ENCODE results near the gene TXNRD2.

The TXNRD2 gene

DNA sequence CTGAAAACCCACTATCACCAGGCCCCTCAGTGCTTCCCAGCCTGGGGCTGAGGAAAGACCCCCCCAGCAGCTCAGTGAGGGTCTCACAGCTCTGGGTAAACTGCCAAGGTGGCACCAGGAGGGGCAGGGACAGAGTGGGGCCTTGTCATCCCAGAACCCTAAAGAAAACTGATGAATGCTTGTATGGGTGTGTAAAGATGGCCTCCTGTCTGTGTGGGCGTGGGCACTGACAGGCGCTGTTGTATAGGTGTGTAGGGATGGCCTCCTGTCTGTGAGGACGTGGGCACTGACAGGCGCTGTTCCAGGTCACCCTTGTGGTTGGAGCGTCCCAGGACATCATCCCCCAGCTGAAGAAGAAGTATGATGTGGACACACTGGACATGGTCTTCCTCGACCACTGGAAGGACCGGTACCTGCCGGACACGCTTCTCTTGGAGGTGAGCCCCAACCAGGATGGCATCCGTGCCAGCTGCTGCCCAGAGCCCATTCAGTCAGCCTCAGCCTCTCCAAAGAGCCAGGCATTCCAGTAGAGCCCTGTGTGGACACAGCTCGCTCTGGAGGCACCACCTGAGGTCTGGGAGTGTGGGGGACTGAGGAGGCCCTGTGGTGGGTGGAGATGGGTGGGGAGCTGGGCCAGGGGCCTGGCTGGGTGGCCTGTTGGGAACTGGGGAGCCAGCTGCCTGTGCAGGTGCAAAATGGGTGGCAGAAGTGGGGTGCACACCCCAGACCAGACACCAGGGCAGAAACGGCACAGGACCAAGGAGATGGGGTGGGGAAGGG is 22.4 kb upstream of the TXNRD2 start:
- 88% methylated on average over 12 of the region's 12 CpGs for WGBS
- Histone ChIP-seq H3K27me3 (ENCODE audit: insufficient read depth, low read length) (no peaks in the 10 kb centered on the region), H3K9ac (ENCODE audit: low read depth, low read length) (no peak overlapping the region), H3K4me3 (ENCODE audit: low read length) (no peak overlapping the region), H3K36me3 (ENCODE audit: insufficient read depth, low read length) (peaks cover 10% of the 10 kb centered on the region; the same call in 1 of the 2 replicates), H3K27ac (ENCODE audit: low read depth, low read length) (no peak overlapping the region), H3K4me1 (ENCODE audit: insufficient read depth, low read length) (peaks cover 13% of the 10 kb centered on the region), H3K9me3 (ENCODE audit: insufficient read depth, low read depth, low read length) (no peaks in the 10 kb centered on the region)

- Histone ChIP-seq H3K36me3 (ENCODE audit: insufficient read depth, low read length) (peaks cover 10% of the 10 kb centered on the region; the same call in 1 of the 2 replicates), H3K27ac (ENCODE audit: low read depth, low read length) (no peak overlapping the region), H3K4me3 (ENCODE audit: low read length) (no peak overlapping the region), H3K4me1 (ENCODE audit: insufficient read depth, low read length) (peaks cover 18% of the 10 kb centered on the region), H3K9ac (ENCODE audit: low read depth, low read length) (no peak overlapping the region), H3K9me3 (ENCODE audit: insufficient read depth, low read depth, low read length) (no peaks in the 10 kb centered on the region), H3K27me3 (ENCODE audit: insufficient read depth, low read length) (no peaks in the 10 kb centered on the region)
- 84% methylated on average over 30 of the region's 30 CpGs for WGBS
These were observed 21.5 kb upstream of the TXNRD2 start for GRCh38 chr22:19962909-19963806.

DNA sequence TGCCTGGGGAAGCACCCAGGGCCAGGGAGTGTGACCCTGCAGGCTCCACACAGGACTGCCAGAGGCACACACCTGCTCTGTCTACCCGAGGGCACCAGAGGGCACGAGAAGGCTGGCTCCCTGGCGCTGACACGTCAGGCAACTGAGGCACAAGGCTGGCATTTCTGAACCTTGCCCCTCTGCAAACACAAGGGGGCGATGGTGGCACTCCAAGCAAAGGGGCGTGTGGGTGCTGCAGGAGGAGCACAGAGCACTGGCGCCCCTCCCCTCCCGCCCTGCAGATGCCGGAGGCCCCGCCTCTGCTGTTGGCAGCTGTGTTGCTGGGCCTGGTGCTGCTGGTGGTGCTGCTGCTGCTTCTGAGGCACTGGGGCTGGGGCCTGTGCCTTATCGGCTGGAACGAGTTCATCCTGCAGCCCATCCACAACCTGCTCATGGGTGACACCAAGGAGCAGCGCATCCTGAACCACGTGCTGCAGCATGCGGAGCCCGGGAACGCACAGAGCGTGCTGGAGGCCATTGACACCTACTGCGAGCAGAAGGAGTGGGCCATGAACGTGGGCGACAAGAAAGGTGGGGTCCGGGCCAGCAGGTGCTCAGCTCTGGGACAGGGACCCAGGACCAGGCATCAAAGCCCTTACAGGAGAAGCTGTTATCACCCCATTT is 20.8 kb upstream of the TXNRD2 start:
- Histone ChIP-seq H3K36me3 (ENCODE audit: insufficient read depth, low read length) (peaks cover 4% of the 10 kb centered on the region; the same call in 1 of the 2 replicates), H3K27me3 (ENCODE audit: insufficient read depth, low read length) (no peaks in the 10 kb centered on the region), H3K27ac (ENCODE audit: low read depth, low read length) (no peak overlapping the region), H3K4me3 (ENCODE audit: low read length) (no peak overlapping the region), H3K9ac (ENCODE audit: low read depth, low read length) (no peak overlapping the region), H3K4me1 (ENCODE audit: insufficient read depth, low read length) (peaks cover 18% of the 10 kb centered on the region), H3K9me3 (ENCODE audit: insufficient read depth, low read depth, low read length) (no peaks in the 10 kb centered on the region)
- WGBS, result 49% methylated on average over 22 of the region's 22 CpGs

DNA sequence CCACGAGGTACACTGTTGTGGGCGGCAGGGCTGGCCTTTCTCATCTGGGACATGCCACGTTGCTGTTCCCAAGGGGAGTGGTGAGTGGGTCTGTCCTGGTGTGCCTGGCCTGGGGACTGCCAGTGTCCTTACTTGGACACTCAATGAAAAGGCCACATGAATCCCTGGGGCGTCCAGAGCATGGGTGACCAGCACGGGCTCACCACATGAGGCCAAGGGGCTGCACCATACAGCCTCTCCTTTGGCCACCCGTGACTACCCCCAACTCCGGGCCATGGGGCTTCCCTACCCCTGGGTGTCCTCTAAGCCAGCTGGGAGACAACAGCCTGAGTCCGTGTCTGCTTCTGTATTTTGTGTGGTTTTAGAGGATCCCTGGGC is 20.2 kb upstream of the TXNRD2 start:
- Histone ChIP-seq H3K4me3 (ENCODE audit: low read length) (no peak overlapping the region), H3K27me3 (ENCODE audit: insufficient read depth, low read length) (no peaks in the 10 kb centered on the region), H3K36me3 (ENCODE audit: insufficient read depth, low read length) (peaks cover 4% of the 10 kb centered on the region; the same call in 1 of the 2 replicates), H3K9me3 (ENCODE audit: insufficient read depth, low read depth, low read length) (no peaks in the 10 kb centered on the region), H3K4me1 (ENCODE audit: insufficient read depth, low read length) (peaks cover 18% of the 10 kb centered on the region), H3K9ac (ENCODE audit: low read depth, low read length) (no peak overlapping the region), H3K27ac (ENCODE audit: low read depth, low read length) (no peak overlapping the region)
- 91% methylated on average over 8 of the region's 8 CpGs for WGBS

DNA sequence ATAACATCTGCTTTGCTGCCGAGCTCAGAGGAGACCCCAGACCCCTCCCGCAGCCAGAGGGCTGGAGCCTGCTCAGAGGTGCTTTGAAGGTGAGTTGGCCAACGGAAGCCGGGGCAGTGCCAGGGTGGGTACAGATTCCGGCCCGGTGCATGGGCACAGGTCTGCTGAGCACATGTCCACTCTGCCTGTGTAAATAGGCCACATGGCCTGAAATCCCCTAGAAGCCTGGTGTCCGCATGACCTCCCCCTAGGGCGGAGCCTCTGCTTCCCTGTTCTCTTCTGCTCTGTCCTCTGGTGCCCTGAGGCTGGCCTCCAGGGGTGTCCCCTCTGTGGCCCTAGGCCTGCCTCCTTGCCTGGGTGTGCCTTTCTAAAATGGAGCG is 19.6 kb upstream of the TXNRD2 start:
- no peaks in the 10 kb centered on the region for H3K27me3 ChIP-seq (ENCODE audit: insufficient read depth, low read length)
- no peak overlapping the region for H3K9ac ChIP-seq (ENCODE audit: low read depth, low read length)
- H3K36me3 ChIP-seq (ENCODE audit: insufficient read depth, low read length), result peaks cover 4% of the 10 kb centered on the region; the same call in 1 of the 2 replicates
- no peak overlapping the region for H3K27ac ChIP-seq (ENCODE audit: low read depth, low read length)
- H3K4me1 ChIP-seq (ENCODE audit: insufficient read depth, low read length), result peaks cover 18% of the 10 kb centered on the region
- no peak overlapping the region for H3K4me3 ChIP-seq (ENCODE audit: low read length)
- WGBS, result 92% methylated on average over 9 of the region's 9 CpGs
- no peaks in the 10 kb centered on the region for H3K9me3 ChIP-seq (ENCODE audit: insufficient read depth, low read depth, low read length)

DNA sequence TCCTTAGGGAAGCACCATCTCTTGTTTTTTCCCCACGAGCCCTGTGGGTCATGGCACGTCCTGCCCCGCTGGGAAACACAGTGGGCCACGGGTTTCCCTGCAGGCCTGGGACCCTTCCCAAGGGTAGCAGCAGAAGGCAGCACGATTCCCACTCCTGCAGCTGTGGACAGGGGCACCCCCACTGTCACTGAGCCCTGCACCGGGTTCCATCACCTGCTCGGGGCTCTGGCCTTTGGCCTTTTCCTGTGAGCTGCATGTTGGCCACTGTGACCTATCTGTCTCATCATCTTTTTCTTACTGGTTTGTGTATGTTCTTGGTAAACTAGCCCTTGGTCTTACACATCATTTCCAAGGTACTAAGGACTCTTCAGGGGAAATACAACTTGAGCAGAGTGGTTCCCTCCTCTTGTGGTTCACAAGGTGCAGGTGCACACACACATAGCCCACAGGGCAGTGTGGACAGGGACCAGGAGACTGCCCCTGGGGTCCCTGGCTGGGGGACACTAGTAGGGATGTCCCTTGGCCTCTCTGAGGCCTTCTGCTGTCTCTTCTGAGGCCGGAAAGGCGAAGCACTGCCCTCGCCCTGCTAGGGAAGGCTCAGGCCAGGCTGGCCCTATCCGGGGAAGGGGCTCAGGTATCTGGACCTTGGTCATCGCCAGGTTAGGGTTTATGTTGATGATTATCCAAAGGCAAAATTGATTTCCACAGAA is 19.0 kb upstream of the TXNRD2 start:
- Histone ChIP-seq H3K27ac (ENCODE audit: low read depth, low read length) (no peak overlapping the region), H3K27me3 (ENCODE audit: insufficient read depth, low read length) (no peaks in the 10 kb centered on the region), H3K36me3 (ENCODE audit: insufficient read depth, low read length) (peaks cover 4% of the 10 kb centered on the region; the same call in 1 of the 2 replicates), H3K4me1 (ENCODE audit: insufficient read depth, low read length) (peaks cover 18% of the 10 kb centered on the region), H3K4me3 (ENCODE audit: low read length) (no peak overlapping the region), H3K9ac (ENCODE audit: low read depth, low read length) (no peak overlapping the region), H3K9me3 (ENCODE audit: insufficient read depth, low read depth, low read length) (no peaks in the 10 kb centered on the region)
- 90% methylated on average over 12 of the region's 12 CpGs for WGBS

- Histone ChIP-seq H3K9me3 (ENCODE audit: insufficient read depth, low read depth, low read length) (no peaks in the 10 kb centered on the region), H3K4me3 (ENCODE audit: low read length) (peak overlapping the region; percentile 40), H3K27me3 (ENCODE audit: insufficient read depth, low read length) (no peaks in the 10 kb centered on the region), H3K4me1 (ENCODE audit: insufficient read depth, low read length) (peaks cover 18% of the 10 kb centered on the region), H3K27ac (ENCODE audit: low read depth, low read length) (peak overlapping the region; percentile 73; the same call in 1 of the 2 replicates), H3K36me3 (ENCODE audit: insufficient read depth, low read length) (peaks cover 4% of the 10 kb centered on the region; the same call in 1 of the 2 replicates), H3K9ac (ENCODE audit: low read depth, low read length) (peak overlapping the region; percentile 41)
- 30% methylated on average over 13 of the region's 13 CpGs for WGBS
These were observed 18.2 kb upstream of the TXNRD2 start for GRCh38 chr22:19959587-19960490.

DNA sequence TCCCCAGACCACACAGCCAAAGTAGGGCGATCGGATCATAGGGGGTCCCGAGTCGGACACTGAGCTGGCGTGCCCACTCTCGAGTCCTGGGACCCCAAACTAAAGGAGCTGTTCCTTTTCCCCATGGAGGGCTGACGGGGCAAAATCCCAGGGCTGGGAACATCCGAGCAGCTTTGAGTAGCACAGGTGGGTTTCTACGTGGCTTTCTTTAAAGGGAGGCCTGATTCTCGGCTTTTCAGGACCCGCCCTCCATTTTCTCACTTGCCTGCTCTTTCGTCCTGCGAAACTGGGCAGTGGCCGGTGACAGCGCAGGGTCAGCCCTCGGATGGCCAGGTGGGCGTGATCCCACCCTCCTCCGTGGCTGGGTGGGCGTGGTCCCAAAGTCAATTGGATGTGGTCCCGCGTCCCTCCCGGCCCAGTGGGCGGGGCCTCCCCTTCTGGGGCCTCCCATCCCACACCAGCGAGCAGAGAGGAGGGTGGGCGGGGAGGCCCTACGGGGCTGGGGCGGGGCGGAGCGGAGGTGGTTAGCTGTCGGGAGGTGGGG is 17.5 kb upstream of the TXNRD2 start:
- Histone ChIP-seq H3K4me3 (ENCODE audit: low read length) (peak overlapping the region; percentile 60), H3K27me3 (ENCODE audit: insufficient read depth, low read length) (no peaks in the 10 kb centered on the region), H3K9ac (ENCODE audit: low read depth, low read length) (peak overlapping the region; percentile 49; the same call in 1 of the 2 replicates), H3K4me1 (ENCODE audit: insufficient read depth, low read length) (peaks cover 18% of the 10 kb centered on the region), H3K36me3 (ENCODE audit: insufficient read depth, low read length) (peaks cover 3% of the 10 kb centered on the region; the same call in 1 of the 2 replicates), H3K9me3 (ENCODE audit: insufficient read depth, low read depth, low read length) (no peaks in the 10 kb centered on the region), H3K27ac (ENCODE audit: low read depth, low read length) (peak overlapping the region; percentile 73; the same call in 1 of the 2 replicates)
- WGBS, result 13% methylated on average over 27 of the region's 30 CpGs

GRCh38 chr22:19958083-19959042 is 16.7 kb upstream of the TXNRD2 start:
- 90% methylated on average over 18 of the region's 19 CpGs for WGBS
- H3K27me3 ChIP-seq (ENCODE audit: insufficient read depth, low read length), result no peaks in the 10 kb centered on the region
- H3K27ac ChIP-seq (ENCODE audit: low read depth, low read length), result no peak overlapping the region; the same call in 1 of the 2 replicates
- no peaks in the 10 kb centered on the region for H3K36me3 ChIP-seq (ENCODE audit: insufficient read depth, low read length)
- no peaks in the 10 kb centered on the region for H3K9me3 ChIP-seq (ENCODE audit: insufficient read depth, low read depth, low read length)
- peak overlapping the region; percentile 49; the same call in 1 of the 2 replicates for H3K9ac ChIP-seq (ENCODE audit: low read depth, low read length)
- H3K4me3 ChIP-seq (ENCODE audit: low read length), result peak overlapping the region; percentile 60
- peaks cover 18% of the 10 kb centered on the region for H3K4me1 ChIP-seq (ENCODE audit: insufficient read depth, low read length)

All from HUES64 (cell line).